Coronary artery (tissue), 2 donors: ENCODE measurements around the gene SYNE1.

Experiments
- DNase-seq: peaks from one replicate; pipeline ENCODE4 v3.0.0-alpha.2; 2017; ENCODE audit warnings: low spot score
- H3K27ac ChIP-seq, 2 donors: fragments of 200-600 bp; sonication (generic); one replicate each; pipeline ENCODE4 v1.5.1; 2016 to 2019
- H3K4me3 ChIP-seq: fragments of 200-600 bp; sonication (generic); 2 replicates; pipeline ENCODE4 v1.5.1; 2016; ENCODE audit warnings: mild to moderate bottlenecking, moderate library complexity
- CTCF ChIP-seq: fragments of 200-600 bp; sonication (generic); IDR thresholded peaks from one replicate; pipeline ENCODE4 v1.5.1; 2019; ENCODE audit warnings: antibody characterized with exemption

The SYNE1 gene

GRCh38 chr6:152226119-152226518 is 411.0 kb downstream of the SYNE1 start:
- no peak for DNase-seq
- H3K4me3 ChIP-seq = no peak overlapping the region
- H3K27ac ChIP-seq = no peak overlapping the region
- TF ChIP-seq CTCF = no peak

GRCh38 chr6:152225241-152225934 is 411.8 kb downstream of the SYNE1 start:
- no peak overlapping the region for H3K27ac ChIP-seq
- no peak for TF ChIP-seq CTCF
- DNase-seq = no peak
- H3K4me3 ChIP-seq = no peak overlapping the region

GRCh38 chr6:152223636-152224035 is 413.5 kb downstream of the SYNE1 start:
- no peak overlapping the region for H3K27ac ChIP-seq
- TF ChIP-seq CTCF = no peak
- H3K4me3 ChIP-seq = no peak overlapping the region
- DNase-seq = no peak

- no peak for TF ChIP-seq CTCF
- Histone ChIP-seq H3K4me3 (no peak overlapping the region), H3K27ac (no peak overlapping the region)
- DNase-seq = no peak
These were observed 415.1 kb downstream of the SYNE1 start for GRCh38 chr6:152221806-152222628.

- no peak overlapping the region for H3K27ac ChIP-seq
- DNase-seq = no peak
- no peak for TF ChIP-seq CTCF
- H3K4me3 ChIP-seq = no peak overlapping the region
These were observed 416.4 kb downstream of the SYNE1 start for GRCh38 chr6:152220786-152221185.

GRCh38 chr6:152218887-152219286 is 418.3 kb downstream of the SYNE1 start:
- TF ChIP-seq CTCF = no peak
- no peak overlapping the region for H3K27ac ChIP-seq

GRCh38 chr6:152212437-152212836 is 424.7 kb downstream of the SYNE1 start:
- TF ChIP-seq CTCF = no peak
- Histone ChIP-seq H3K27ac (no peak overlapping the region), H3K4me3 (no peak overlapping the region)
- no peak for DNase-seq

More at GRCh38 chr6:152218887-152219286, 418.3 kb downstream of the SYNE1 start:
- no peak overlapping the region for H3K4me3 ChIP-seq
- no peak for DNase-seq
